GM18870 (cell line): ENCODE results near the gene CFHR5.
"Not testable (repeated sequence)": the region's sequence is repeated elsewhere in the genome, so short reads cannot be mapped to it uniquely, and the experiment has no call there.

ENCODE experiments used
- ATAC-seq: cut with Tn5 transposase; IDR thresholded peaks from one replicate; pipeline ENCODE4 v1.9.1; 2021; ENCODE audit warnings: moderate library complexity; ENCODE audit not compliant: unreplicated experiment

The CFHR5 gene

DNA sequence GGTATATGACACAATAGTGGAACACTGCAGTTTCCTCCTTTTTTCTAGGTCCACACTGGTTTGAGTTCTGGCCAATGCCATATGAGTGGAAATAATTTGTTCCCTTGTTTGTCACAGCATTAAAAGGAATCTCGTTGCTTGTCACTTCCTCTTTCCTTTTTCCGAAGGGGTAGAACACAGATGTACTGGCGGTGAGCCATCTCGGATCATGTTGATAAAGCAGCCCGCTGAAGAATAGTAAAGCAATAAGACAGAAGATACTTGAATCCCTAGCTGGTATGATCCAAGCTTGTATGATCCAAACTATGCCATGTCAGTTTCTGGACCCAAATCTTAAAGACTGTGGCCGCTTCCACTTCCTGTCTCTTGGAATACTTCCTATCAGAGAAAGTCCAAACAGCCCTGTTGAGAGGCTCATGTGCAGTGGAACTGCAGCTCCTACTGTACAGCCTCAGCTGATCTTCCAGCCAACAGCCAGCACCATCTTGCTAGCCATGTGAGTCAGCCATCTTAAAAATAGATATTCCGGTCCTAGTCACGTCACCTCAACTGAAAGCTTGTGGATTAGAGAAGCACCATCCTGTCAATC, 40.3 kb downstream of the CFHR5 start:
- ATAC-seq: no peak

DNA sequence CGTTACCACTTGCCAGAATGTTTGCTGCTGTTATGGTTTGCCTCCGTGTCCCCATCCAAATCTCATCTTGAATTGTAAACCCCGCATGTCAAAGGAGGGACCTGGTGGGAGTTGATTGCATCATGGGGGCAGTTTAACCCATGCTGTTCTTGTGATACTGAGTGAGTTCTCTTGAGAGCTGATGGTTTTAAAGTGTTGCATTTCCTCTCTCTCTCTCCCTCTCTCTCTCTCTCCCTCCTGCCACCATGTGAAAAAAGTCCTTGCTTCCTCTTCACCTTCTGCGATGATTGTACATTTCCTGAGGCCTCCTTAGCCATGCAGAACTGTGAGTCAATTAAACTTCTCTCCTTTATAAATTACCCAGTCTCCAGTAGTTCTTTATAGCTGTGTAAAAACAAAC, 44.4 kb downstream of the CFHR5 start:
- no peak for ATAC-seq

DNA sequence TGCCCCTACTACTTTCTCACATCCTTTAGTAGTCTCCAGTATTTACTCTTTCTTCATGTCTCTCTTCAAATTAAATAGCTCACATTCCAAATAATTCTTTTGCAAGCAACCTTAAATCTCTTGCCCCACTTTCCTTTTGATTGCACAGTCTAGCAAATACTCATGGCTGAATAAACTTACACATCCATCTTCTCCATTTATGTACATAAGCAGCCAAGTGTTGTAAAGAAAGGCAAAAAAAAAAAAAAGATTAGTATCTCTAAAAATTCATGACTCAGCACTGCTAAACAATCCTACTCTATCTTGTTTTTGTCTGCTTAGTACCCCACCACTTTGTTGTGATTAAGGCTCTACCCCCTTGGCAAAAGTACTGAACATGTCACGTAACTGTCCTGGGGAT, 47.1 kb downstream of the CFHR5 start:
- no peak for ATAC-seq

DNA sequence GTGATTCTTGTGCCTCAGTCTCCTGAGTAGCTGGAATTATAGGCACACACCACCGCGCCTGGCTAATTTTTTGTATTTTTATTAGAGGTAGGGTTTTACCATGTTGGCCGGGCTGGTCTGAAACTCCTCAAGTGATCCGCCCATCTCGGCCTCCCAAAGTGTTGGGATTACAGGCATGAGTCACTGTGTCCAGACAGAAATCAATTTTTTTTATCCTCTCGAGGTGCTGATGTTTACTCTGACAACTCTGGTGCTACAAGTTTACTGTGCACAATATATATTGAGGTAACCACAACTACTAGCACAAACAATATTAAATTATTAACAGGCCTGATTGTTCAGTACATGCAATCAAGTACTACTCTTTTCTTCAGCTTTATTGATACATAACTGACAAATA, 50.0 kb downstream of the CFHR5 start:
- no peak for ATAC-seq

DNA sequence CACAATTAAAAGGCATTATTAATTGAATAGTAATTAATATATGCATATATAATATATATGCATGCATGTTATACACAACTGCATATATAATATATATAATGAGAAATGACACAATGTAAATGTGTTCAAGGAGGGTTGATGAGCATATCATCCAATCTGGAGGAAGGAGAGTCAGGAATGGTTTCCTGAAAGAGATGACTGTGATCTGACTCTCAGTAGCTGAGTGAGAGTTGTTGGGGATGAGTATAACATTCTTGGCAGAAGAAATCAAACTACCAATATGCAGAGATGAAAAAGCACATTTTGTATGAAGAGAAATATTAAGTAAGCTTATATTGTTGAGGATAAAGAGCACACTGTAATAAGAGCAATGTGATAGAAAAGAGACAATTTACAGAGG, 52.4 kb downstream of the CFHR5 start:
- ATAC-seq: no peak

DNA sequence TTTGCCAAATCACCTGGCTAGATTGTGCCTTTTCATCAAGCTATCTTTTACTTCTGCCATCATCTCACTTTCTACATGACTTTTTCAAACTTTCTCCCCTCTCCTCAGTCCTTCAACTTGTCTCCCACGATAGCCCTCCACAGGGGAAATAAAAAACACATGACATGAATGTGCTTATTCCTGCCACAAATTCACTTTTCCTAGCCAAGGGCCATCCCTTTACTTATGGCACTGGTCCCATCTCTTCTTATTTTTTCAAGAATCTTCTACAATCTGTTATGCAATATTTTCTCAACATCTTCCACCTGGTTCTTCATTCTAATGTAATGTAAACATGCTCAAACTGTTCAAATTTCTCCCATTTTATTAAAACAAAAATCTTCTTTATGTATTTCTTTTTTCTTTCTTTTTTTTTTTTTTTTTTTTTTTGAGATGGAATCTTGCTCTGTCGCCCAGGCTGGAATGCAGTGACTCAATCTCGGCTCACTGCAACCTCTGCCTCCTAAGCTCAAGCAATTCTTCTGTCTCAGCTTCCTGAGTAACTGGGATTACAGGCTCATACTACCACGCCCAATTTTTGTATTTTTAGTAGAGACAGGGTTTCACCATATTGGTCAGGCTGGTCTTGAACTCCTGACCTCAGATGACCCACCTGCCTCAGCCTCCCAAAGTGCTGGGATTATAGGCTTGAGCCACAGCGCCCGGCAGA, 57.4 kb downstream of the CFHR5 start:
- not testable (repeated sequence) for ATAC-seq

DNA sequence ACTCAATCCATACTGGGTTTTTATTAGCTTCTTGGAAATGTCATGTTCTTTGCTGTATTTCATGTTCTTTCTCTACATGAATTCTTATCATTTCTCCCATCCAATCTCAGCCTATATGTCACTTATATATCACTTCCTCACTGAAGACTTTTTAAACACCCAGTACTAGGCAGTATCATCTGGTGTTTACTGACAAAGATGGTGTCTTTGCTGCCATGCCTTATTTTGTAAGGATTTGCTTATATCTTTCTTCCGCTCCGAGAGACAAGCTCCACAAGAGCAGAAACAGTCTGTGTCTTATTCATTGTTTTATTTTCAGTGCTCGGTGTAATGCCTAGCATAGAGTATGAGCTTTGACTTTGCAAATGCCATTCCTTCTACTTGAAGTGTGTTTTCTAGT, 59.5 kb downstream of the CFHR5 start:
- ATAC-seq: no peak

DNA sequence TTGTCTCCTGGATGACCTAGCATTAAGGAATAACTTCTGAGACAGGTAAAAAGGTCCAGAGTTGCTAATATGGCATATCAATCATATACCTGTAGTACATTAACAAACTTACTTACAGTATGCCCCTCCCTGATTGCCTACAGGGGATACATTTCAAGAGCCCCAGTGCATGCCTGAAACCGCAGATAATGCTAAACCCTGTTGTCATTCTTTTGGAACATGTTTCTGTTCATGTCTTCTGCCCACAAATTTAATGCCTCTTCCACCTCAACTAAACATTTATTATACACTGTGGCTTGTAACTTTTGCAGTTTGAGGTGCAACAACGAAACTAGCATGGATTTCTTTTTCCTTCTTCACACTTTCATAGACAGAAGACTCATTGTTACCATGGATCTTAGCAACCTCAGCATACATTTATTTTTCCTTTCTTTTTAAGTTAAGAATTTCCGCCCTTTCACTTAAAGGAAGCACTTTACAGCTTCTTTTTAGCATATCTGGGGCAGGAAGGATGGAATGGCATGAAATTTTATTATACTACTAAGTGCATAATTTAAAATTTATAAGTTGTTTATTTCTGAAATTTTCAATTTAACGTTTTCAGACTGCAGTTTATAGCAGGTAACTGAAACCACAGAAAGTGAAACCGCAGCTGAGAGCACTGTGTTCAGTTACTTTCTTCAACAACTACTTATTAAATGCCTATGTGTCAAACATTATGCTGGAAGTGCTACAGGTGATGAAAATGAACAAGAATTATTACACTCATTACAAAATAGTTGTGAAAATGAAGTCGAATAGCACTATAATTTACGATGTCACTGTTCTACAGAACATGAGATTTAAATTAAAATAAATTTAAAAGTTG, 64.4 kb downstream of the CFHR5 start:
- ATAC-seq: no peak

DNA sequence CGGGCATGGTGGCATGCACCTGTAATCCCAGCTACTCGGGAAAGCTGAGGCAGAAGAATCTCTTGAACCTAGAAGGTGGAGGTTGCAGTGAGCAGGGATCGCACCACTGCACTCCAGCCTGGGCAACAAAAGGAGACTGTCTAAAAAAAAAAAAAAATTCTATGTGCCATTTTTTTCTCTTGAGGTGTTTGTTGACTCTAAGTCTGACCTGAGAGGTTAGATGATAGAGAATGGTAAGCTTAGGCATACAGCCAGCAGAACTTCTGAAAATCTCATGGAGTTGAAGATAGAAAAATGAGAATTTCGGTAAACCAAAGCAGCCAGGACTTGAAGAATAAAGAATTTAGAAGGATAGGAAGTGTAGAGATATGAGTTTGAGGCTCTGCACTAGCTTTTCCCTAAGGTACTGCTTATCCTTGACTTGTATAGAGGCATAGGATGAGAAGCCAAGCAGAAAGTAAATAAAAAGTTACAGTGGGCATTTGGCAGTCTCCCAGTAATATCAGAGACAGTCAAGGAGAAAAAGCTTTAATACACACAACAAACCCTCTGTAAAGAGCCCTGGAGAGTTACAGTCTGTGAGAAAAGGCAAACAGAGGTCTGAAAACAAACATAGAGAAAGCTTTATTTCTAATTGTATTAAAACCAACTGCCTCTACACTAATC, 65.5 kb downstream of the CFHR5 start:
- no peak for ATAC-seq

DNA sequence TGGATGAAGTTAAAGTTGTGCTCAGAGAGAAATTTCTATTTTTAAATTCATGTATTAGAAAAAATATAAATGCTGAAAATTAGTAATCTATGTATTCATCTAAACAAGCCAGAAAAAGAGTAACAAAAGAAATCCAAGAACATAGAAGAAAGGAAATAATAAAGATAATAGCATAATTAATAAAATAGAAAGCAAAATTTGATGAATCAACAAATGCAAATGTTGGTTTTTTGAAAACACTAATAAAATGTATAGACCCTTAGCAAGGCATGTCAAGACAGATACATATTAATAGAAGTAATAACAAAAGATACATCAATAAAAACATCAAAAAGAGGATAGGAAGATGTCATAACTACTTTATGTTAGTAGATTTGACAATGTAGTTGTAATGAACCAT, 71.7 kb downstream of the CFHR5 start:
- ATAC-seq: no peak
